ENCODE data around the gene SLC25A31. TPM values are rescaled to one million over a fixed set of nuclear protein-coding genes. Genes with fewer than 3 reads are reported as not detected.

SLC25A31 gene
- polyA plus RNA-seq, 10 donors, result 0.19 to 0.43 TPM; not detected in 8

GRCh38 chr4:127776620-127777019, 46.4 kb downstream of the SLC25A31 start:
- DNase-seq, result no peak

GRCh38 chr4:127777487-127777886, 47.3 kb downstream of the SLC25A31 start:
- no peak for DNase-seq

- no peak for DNase-seq
Measured at GRCh38 chr4:127778102-127778501, 47.9 kb downstream of the SLC25A31 start.

- DNase-seq, result peak in 1 of 3 donors; percentile 11
Measured at GRCh38 chr4:127780598-127780997, 50.4 kb downstream of the SLC25A31 start.

GRCh38 chr4:127781300-127782024, 51.3 kb downstream of the SLC25A31 start:
- peak; percentile 29 to 86 (median 47) for DNase-seq

- DNase-seq, result peak in 2 of 3 donors; percentile 85 to 96
Measured at GRCh38 chr4:127782025-127782274, 51.8 kb downstream of the SLC25A31 start.

GRCh38 chr4:127782275-127783025, 52.2 kb downstream of the SLC25A31 start, which contains the start of gene HSPA4L:
Gene HSPA4L (plus strand): TSS chr4:127782322. CDS start chr4:127782551, 229 bp downstream.
- peak in 2 of 3 donors; percentile 43 to 93 for DNase-seq

- DNase-seq, result peak; percentile 74 to 93 (median 88)
Measured at GRCh38 chr4:127783026-127783769, 53.0 kb downstream of the SLC25A31 start.

- peak in 1 of 3 donors; percentile 19 for DNase-seq
Measured at GRCh38 chr4:127783955-127784770, 54.0 kb downstream of the SLC25A31 start.

- DNase-seq, result no peak
Measured at GRCh38 chr4:127788517-127788916, 58.3 kb downstream of the SLC25A31 start.

- no peak for DNase-seq
Measured at GRCh38 chr4:127791391-127791790, 61.2 kb downstream of the SLC25A31 start.

GRCh38 chr4:127793528-127793927, 63.3 kb downstream of the SLC25A31 start:
- no peak for DNase-seq

- no peak for DNase-seq
Measured at GRCh38 chr4:127799711-127800110, 69.5 kb downstream of the SLC25A31 start.

- DNase-seq, result peak in 1 of 3 donors; percentile 20
Measured at GRCh38 chr4:127809173-127809800, 79.1 kb downstream of the SLC25A31 start.

GRCh38 chr4:127810551-127810950, 80.4 kb downstream of the SLC25A31 start:
- no peak for DNase-seq

- DNase-seq, result peak in 1 of 3 donors; percentile 29
Measured at GRCh38 chr4:127822430-127822829, 92.2 kb downstream of the SLC25A31 start.

Other genes starting within 250 kb of the SLC25A31 start
- 10 to 100 TPM in 5 of 10 donors, 1 to 10 TPM in 5; 6.7 to 14.6 (median 10.0) TPM for gene INTU, start 97.4 kb upstream of the SLC25A31 start, polyA plus RNA-seq (ENCODE audit: insufficient read length in 10 of 10)
- gene HSPA4L, start 51.9 kb downstream of the SLC25A31 start, polyA plus RNA-seq (ENCODE audit: insufficient read length in 10 of 10), result 100 to 1,000 TPM in 1 of 10 donors, 10 to 100 TPM in 2, 1 to 10 TPM in 7; 5.4 to 150 (median 8.1) TPM
- 10 to 100 TPM in 7 of 10 donors, 1 to 10 TPM in 3; 7.3 to 16.6 (median 11.1) TPM for gene PLK4, start 150.5 kb downstream of the SLC25A31 start, polyA plus RNA-seq (ENCODE audit: insufficient read length in 10 of 10)
- 10 to 100 TPM; 13.8 to 25.8 (median 18.0) TPM for gene MFSD8, start 234.8 kb downstream of the SLC25A31 start, polyA plus RNA-seq (ENCODE audit: insufficient read length in 10 of 10)
- 10 to 100 TPM; 12.0 to 26.3 (median 16.9) TPM for gene ABHD18, start 235.0 kb downstream of the SLC25A31 start, polyA plus RNA-seq (ENCODE audit: insufficient read length in 10 of 10)